Measurements from ENCODE around the gene NMU. TPM values are rescaled to one million over a fixed set of nuclear protein-coding genes. Genes with fewer than 3 reads are reported as not detected.
A peak's percentile ranks its signal among the peaks of the same experiment; 100 is the strongest.

The NMU gene
- total and polyA plus RNA-seq, 9 of the 15 experiments (the other 6 are each of a cell fraction or from before 2014, with no cell fraction given) = 73.8 to 846 (median 599) TPM

DNA sequence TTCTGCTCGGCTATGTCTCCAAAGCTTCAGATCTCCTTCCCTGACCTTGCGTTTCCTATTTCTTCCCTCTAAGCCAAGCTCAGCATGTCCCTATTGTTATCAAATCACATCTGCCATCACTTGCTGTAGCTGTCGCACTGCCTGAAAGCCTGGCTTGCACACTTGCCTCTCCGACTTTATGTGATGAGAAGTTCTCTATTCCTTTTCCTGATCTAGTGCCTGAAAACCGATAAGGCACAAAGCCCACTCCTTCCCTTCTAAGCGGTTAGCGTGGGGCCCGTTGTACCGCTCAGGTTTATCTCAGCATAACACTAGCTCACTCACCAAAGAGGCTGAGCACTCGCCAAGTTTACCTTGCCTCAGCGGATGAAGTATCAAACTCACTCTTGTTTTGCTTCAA is 816 bp downstream of the NMU start (continued):
- TF ChIP-seq KHSRP (IDR thresholded peaks at IDR 0.05) = no peak
- TF ChIP-seq, protein P1, sequence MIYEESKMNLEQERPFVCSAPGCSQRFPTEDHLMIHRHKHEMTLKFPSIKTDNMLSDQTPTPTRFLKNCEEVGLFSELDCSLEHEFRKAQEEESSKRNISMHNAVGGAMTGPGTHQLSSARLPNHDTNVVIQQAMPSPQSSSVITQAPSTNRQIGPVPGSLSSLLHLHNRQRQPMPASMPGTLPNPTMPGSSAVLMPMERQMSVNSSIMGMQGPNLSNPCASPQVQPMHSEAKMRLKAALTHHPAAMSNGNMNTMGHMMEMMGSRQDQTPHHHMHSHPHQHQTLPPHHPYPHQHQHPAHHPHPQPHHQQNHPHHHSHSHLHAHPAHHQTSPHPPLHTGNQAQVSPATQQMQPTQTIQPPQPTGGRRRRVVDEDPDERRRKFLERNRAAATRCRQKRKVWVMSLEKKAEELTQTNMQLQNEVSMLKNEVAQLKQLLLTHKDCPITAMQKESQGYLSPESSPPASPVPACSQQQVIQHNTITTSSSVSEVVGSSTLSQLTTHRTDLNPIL (CRISPR knock-in tag; IDR thresholded peaks at IDR 0.05) = no peak
- TF ChIP-seq EP400 (IDR thresholded peaks at IDR 0.05) = peak; percentile 21; the same call in 1 of the 2 replicates
- no peak for TF ChIP-seq TFAM (CRISPR knock-in tag; conservative IDR thresholded peaks at IDR 0.05)
- TF ChIP-seq ZNF41 (CRISPR knock-in tag; conservative IDR thresholded peaks at IDR 0.05) = no peak
- TF ChIP-seq PTRF (tag; IDR thresholded peaks at IDR 0.05) = no peak
- TF ChIP-seq, protein P2, sequence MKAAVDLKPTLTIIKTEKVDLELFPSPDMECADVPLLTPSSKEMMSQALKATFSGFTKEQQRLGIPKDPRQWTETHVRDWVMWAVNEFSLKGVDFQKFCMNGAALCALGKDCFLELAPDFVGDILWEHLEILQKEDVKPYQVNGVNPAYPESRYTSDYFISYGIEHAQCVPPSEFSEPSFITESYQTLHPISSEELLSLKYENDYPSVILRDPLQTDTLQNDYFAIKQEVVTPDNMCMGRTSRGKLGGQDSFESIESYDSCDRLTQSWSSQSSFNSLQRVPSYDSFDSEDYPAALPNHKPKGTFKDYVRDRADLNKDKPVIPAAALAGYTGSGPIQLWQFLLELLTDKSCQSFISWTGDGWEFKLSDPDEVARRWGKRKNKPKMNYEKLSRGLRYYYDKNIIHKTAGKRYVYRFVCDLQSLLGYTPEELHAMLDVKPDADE (conservative IDR thresholded peaks at IDR 0.05; ENCODE audit: control insufficient read depth, low read depth, low read length) = no peak
- TF ChIP-seq RBM14 (IDR thresholded peaks at IDR 0.05; ENCODE audit: borderline replicate concordance, insufficient read depth, low read depth, low read length) = no peak
- TF ChIP-seq MCM7 (IDR thresholded peaks at IDR 0.05) = no peak
- TF ChIP-seq MTA1 (IDR thresholded peaks at IDR 0.05; ENCODE audit: borderline replicate concordance) = 0 out of 2 replicates have a peak, but pooled peaks have one; percentile 33
- no peak for TF ChIP-seq SREBF2 (CRISPR knock-in tag; IDR thresholded peaks at IDR 0.05)
- TF ChIP-seq, protein P3, sequence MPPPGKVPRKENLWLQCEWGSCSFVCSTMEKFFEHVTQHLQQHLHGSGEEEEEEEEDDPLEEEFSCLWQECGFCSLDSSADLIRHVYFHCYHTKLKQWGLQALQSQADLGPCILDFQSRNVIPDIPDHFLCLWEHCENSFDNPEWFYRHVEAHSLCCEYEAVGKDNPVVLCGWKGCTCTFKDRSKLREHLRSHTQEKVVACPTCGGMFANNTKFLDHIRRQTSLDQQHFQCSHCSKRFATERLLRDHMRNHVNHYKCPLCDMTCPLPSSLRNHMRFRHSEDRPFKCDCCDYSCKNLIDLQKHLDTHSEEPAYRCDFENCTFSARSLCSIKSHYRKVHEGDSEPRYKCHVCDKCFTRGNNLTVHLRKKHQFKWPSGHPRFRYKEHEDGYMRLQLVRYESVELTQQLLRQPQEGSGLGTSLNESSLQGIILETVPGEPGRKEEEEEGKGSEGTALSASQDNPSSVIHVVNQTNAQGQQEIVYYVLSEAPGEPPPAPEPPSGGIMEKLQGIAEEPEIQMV (tag; conservative IDR thresholded peaks at IDR 0.05; ENCODE audit: low read depth) = no peak
- TF ChIP-seq SRSF7 (optimal IDR thresholded peaks at IDR 0.05; ENCODE audit: low read depth, low read length) = no peak
- no peak for TF ChIP-seq U2AF2 (optimal IDR thresholded peaks at IDR 0.05; ENCODE audit: low read depth, low read length)
- no peak; the same call in 1 of the 2 replicates for TF ChIP-seq GABPB1 (CRISPR knock-in tag; IDR thresholded peaks at IDR 0.05)
- TF ChIP-seq HLTF (IDR thresholded peaks at IDR 0.05) = no peak
- TF ChIP-seq, protein P4, sequence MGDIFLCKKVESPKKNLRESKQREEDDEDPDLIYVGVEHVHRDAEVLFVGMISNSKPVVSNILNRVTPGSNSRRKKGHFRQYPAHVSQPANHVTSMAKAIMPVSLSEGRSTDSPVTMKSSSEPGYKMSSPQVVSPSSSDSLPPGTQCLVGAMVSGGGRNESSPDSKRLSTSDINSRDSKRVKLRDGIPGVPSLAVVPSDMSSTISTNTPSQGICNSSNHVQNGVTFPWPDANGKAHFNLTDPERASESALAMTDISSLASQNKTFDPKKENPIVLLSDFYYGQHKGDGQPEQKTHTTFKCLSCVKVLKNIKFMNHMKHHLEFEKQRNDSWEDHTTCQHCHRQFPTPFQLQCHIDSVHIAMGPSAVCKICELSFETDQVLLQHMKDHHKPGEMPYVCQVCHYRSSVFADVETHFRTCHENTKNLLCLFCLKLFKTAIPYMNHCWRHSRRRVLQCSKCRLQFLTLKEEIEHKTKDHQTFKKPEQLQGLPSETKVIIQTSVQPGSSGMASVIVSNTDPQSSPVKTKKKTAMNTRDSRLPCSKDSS (IDR thresholded peaks at IDR 0.05; ENCODE audit: low read depth, partially characterized antibody) = no peak
- no peak for TF ChIP-seq ELF1 (tag; IDR thresholded peaks at IDR 0.05)
- TF ChIP-seq SOX6 (IDR thresholded peaks at IDR 0.05) = 0 out of 2 replicates have a peak, but pooled peaks have one; percentile 26
- 0 out of 2 replicates have a peak, but pooled peaks have one; percentile 16 for TF ChIP-seq CXXC5 (CRISPR knock-in tag; IDR thresholded peaks at IDR 0.05)
- peak; percentile 50; the same call in 1 of the 2 replicates for TF ChIP-seq FOXP1 (CRISPR knock-in tag; IDR thresholded peaks at IDR 0.05)
- no peak for TF ChIP-seq RBM39 (optimal IDR thresholded peaks at IDR 0.05; ENCODE audit: low read depth, low read length)
- TF ChIP-seq, protein P5, sequence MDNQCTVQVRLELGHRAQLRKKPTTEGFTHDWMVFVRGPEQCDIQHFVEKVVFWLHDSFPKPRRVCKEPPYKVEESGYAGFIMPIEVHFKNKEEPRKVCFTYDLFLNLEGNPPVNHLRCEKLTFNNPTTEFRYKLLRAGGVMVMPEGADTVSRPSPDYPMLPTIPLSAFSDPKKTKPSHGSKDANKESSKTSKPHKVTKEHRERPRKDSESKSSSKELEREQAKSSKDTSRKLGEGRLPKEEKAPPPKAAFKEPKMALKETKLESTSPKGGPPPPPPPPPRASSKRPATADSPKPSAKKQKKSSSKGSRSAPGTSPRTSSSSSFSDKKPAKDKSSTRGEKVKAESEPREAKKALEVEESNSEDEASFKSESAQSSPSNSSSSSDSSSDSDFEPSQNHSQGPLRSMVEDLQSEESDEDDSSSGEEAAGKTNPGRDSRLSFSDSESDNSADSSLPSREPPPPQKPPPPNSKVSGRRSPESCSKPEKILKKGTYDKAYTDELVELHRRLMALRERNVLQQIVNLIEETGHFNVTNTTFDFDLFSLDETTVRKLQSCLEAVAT (IDR thresholded peaks at IDR 0.05) = peak; percentile 73 to 85
- TF ChIP-seq RCOR1 (IDR thresholded peaks at IDR 0.05; ENCODE audit: borderline replicate concordance in 1 of 2, low read depth in 2 of 2, low read length in 2 of 2) = peak in 1 of 2 experiments; percentile 44; a peak in 1 of 4 replicates

All from K562 (cell line).